Measurements from ENCODE around the gene NTMT2.

DNA sequence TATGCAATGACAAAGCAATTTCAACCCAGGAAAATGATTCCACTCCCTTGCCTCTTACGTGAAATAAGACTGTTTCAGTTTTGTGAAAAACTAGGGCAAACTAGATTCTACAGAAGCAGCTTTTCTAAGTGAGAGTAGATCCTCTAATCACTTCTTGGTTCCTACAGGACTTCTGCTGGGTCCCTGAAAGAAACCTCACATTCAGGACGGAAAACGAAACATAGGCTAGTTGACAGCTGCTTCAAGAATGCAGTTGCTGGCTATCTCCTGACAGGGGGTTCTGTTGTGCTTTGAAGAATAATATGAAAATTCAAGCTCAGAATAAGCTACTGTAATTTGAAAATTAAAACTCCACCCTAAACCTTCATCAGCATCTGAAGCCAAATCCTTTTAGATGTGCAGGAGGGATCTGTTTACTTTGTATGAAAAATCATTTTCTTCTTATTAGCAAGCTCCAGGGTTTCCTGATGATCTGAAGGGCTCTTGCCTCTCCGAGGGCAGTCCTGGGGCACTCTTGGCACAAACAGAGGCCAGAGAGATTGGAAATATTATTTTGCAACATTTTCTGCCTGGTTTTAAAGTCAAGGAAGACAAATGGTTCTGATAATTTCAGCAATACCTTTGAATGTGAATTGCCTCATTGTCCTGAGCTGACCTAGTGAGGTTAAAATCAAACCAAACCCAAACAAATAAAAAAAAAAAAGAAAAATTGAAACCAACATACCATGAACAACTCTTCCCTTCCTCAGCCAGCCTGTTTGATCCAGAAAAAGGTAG lies 55.0 kb downstream of the NTMT2 start:
- TF ChIP-seq, protein P1, sequence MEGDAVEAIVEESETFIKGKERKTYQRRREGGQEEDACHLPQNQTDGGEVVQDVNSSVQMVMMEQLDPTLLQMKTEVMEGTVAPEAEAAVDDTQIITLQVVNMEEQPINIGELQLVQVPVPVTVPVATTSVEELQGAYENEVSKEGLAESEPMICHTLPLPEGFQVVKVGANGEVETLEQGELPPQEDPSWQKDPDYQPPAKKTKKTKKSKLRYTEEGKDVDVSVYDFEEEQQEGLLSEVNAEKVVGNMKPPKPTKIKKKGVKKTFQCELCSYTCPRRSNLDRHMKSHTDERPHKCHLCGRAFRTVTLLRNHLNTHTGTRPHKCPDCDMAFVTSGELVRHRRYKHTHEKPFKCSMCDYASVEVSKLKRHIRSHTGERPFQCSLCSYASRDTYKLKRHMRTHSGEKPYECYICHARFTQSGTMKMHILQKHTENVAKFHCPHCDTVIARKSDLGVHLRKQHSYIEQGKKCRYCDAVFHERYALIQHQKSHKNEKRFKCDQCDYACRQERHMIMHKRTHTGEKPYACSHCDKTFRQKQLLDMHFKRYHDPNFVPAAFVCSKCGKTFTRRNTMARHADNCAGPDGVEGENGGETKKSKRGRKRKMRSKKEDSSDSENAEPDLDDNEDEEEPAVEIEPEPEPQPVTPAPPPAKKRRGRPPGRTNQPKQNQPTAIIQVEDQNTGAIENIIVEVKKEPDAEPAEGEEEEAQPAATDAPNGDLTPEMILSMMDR (IDR thresholded peaks at IDR 0.05; ENCODE audit: insufficient read depth, low read depth, low read length): no peak
- no peak for TF ChIP-seq EZH2 (IDR thresholded peaks at IDR 0.05; ENCODE audit: insufficient read depth, low read length)
